ENCODE results near the gene KRT24.

KRT24 gene

GRCh38 chr17:40687106-40687505 is 16.4 kb downstream of the KRT24 start:
- no peak for DNase-seq

GRCh38 chr17:40686192-40686591 is 17.4 kb downstream of the KRT24 start:
- no peak for DNase-seq

- no peak for DNase-seq
Measured at GRCh38 chr17:40680998-40681397, 22.6 kb downstream of the KRT24 start.

GRCh38 chr17:40679523-40679907 is 24.0 kb downstream of the KRT24 start:
- DNase-seq: no peak

- DNase-seq: no peak
Measured at GRCh38 chr17:40678902-40679522, 24.5 kb downstream of the KRT24 start.

GRCh38 chr17:40675905-40676304 is 27.6 kb downstream of the KRT24 start:
- no peak for DNase-seq

- no peak for DNase-seq
Measured at GRCh38 chr17:40672654-40673053, 30.9 kb downstream of the KRT24 start.

- DNase-seq: no peak
Measured at GRCh38 chr17:40671282-40671681, 32.3 kb downstream of the KRT24 start.

- DNase-seq: no peak
Measured at GRCh38 chr17:40666331-40666730, 37.2 kb downstream of the KRT24 start.

- no peak for DNase-seq
Measured at GRCh38 chr17:40664582-40665333, 38.8 kb downstream of the KRT24 start, which contains the start of gene KRT222. KRT222 (minus strand) TSS chr17:40665177; CDS start chr17:40665099, 78 bp downstream.

- DNase-seq: no peak
Measured at GRCh38 chr17:40663252-40663651, 40.3 kb downstream of the KRT24 start.

GRCh38 chr17:40659911-40660310 is 43.6 kb downstream of the KRT24 start:
- DNase-seq: peak; percentile 9

GRCh38 chr17:40658396-40658795 is 45.2 kb downstream of the KRT24 start:
- DNase-seq: no peak

GRCh38 chr17:40651939-40652338 is 51.6 kb downstream of the KRT24 start:
- DNase-seq: no peak

GRCh38 chr17:40648384-40648968 is 55.1 kb downstream of the KRT24 start:
- DNase-seq: no peak

Data from CD4-positive, alpha-beta T cell treated with Interleukin-4 for 4 hours (primary cell).